HG02981 (cell line): ENCODE results near the gene MGAT5.

Source experiments
- ATAC-seq: cut with Tn5 transposase; IDR thresholded peaks from one replicate; pipeline ENCODE4 v1.9.1; 2021; ENCODE audit warnings: mild to moderate bottlenecking, moderate library complexity; ENCODE audit not compliant: unreplicated experiment

Gene MGAT5

GRCh38 chr2:134436706-134437105, 182.8 kb downstream of the MGAT5 start:
- no peak for ATAC-seq

DNA sequence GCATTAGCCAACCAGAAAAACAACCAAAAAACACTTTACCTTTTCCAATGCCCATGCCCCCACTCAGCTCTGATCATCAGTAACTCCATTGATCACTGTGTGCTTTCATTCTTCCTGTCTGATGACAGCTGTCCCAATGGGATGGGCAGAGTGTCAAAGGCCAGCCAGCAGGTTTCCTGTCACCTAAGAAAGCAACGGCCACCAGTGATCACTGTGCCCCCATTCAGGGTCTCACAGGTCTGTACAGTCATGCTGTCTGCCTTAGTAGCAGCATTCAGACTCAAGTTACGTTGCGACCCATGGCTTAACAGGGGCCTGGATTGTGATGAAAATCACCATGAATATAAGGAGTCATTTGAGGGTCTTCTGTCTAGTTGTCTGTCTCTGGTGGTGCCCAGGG, 184.5 kb downstream of the MGAT5 start:
- no peak for ATAC-seq

DNA sequence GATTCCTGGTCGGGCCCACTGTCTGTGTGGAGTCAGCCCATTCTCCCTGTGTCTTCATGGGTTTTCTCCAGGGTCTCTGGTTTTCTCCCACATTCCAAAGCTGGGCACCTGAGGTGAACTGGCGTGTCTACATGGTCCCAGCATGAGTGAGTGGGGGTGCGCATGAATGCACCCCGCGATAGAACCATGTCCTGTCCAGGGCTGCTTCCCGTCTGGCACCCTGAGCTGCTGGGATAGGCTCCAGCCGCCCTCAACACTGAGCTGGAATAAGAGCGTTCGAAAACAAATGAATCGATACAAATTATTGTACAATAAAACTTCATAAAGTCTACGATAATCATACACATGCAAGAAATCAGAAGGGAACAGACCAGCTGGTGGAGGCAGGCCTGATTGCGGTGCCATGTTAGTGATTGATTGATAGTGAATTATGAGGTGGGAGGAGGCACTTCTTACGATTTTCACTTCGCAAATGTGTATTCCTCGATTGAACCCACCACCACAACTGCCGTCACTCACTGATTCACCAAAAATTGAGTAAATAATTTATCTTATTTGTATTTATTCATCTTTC, 186.6 kb downstream of the MGAT5 start:
- ATAC-seq, result no peak

- no peak for ATAC-seq
Observed at GRCh38 chr2:134441153-134441863, 187.4 kb downstream of the MGAT5 start.

GRCh38 chr2:134443814-134444480, 190.1 kb downstream of the MGAT5 start:
- no peak for ATAC-seq

DNA sequence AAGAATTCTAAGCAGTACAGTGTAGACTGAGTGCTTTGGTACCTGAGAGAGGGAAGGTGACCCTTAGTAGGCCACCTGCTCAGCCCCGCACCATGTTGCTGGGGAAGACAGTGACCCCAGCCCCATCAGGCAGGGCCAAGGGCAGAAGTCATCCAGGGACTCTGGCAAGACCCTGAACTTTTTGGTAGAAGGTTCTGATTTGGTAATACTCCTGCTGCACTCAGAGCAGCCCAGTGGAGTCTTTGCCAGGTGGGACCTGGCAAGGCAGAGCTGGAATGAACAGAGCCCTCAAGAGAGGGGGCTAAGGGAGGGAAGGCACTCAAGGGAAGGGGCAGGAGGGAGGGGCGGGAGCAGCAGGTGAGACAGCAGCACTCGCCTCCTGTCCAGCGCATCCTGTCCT, 191.2 kb downstream of the MGAT5 start:
- no peak for ATAC-seq

- ATAC-seq, result no peak
Observed at GRCh38 chr2:134445985-134446382, 192.1 kb downstream of the MGAT5 start.

GRCh38 chr2:134446383-134447017, 192.6 kb downstream of the MGAT5 start:
- no peak for ATAC-seq

GRCh38 chr2:134447669-134448068, 193.8 kb downstream of the MGAT5 start:
- ATAC-seq, result no peak

DNA sequence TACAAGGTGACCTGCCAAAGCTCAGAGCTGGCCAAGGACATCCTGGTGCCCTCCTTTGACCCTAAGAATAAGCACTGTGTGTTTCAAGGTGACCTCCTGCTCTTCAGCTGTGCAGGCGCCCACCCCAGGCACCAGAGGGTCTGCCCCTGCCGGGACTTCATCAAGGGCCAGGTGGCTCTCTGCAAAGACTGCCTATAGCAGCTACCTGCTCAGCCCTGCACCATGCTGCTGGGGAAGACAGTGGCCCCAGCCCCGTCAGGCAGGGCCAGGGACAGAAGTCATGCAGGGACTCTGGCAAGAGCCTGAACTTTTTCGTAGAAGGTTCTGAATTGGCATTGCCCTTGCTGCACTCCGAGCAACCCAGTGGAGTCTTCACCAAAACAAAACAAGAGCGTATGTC, 194.8 kb downstream of the MGAT5 start:
- ATAC-seq, result no peak

DNA sequence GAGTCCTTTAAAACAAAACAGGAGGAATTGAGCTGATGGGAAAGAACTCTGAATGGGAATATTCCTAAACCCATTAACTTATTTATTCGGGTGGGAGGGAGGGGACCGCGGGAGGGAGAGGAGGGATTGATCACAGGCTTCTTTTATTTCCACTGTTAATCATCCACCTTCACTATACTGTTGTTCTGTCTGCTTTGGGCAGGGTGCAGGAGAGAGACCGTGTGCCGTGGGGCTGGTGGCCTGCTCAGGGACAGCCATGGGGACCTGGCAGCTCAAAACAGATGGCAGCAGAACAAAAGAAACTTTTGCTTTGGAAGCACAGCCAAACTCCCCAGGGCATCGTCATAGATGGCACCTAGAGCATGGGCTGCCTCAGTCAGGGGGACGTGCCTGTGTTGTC, 195.3 kb downstream of the MGAT5 start:
- ATAC-seq, result no peak

GRCh38 chr2:134449751-134450513, 196.1 kb downstream of the MGAT5 start:
- no peak for ATAC-seq

DNA sequence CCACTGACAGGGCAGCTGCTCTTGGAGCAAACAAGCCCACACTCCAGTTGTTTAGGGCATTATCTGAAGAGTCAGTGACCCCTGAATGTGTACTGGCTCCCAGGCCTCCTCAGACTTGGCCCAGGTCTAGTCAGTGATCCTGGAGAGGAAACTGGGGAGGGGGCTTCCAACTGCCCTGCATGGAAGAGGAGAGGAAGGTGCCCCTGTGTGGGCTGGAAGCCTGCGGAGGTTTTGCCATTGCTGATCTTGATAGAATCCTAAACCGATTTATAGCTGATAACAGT, 197.4 kb downstream of the MGAT5 start:
- no peak for ATAC-seq

GRCh38 chr2:134452042-134452733, 198.3 kb downstream of the MGAT5 start:
- ATAC-seq, result no peak

- no peak for ATAC-seq
Observed at GRCh38 chr2:134453476-134453875, 199.6 kb downstream of the MGAT5 start.

- ATAC-seq, result no peak
Observed at GRCh38 chr2:134453973-134454372, 200.1 kb downstream of the MGAT5 start.

DNA sequence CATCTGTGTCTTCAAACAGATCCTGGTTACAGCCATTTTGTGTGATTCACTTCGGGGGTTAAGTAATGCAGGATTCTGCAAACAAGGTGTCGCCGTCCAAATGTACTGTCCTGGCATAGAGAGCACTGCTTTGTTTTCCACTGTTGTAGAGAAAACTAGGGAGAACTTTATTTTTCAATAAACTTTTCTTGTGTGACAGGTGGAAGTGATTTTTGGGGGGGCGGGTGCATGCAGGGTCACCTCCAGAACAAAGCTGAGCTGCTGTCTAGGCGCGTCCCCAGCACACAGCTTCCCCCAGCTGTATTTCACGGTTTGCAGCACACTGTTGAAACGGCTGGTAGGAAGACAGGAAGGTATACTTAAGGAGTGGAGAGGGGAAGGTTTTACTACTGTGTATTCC, 200.6 kb downstream of the MGAT5 start:
- no peak for ATAC-seq

DNA sequence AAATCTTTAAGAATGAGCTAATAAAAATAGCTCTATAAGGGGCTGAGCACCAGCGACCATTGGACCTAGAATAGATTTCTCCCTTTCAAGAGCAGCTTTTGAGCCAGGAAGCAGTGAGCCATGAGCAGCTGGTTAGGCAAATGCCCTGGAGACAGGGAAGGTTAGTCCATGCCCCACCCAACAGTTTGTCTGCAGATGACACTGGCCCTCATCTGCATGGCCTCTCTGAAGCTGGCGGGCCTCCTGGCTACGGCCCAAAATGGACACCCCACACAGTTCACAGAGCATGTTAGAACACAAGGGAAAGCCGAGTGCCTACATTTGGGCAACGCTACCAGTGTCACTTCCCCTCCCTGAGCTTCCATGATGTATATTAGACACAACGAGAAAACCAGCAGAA, 201.1 kb downstream of the MGAT5 start:
- ATAC-seq, result no peak

DNA sequence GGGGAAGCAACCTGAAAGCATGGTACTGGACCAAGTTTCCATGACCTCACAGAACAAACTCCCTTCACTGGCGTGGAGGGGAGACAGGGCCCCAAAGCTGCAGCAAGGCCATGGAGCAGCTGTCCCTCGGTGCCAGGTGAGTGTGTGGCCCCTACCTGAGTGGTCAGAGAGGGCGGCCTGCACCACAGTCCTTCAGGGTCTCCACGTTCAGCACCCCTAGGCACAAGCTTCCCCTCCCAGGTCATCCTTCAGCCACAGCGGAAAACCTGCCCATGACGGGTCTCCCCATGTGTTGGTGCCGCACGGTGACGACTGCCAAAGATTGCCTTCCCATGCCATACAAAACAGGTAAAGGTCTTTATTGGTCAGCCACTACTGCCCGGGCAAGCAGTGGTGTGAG, 201.6 kb downstream of the MGAT5 start:
- ATAC-seq, result no peak

GRCh38 chr2:134457353-134457752, 203.5 kb downstream of the MGAT5 start:
- ATAC-seq, result no peak
